ENCODE results near the gene RBM24. TPM values are rescaled to one million over a fixed set of nuclear protein-coding genes. Genes with fewer than 3 reads are reported as not detected.

Gene RBM24
- total RNA-seq, 1 experiment from 2014 or later = 3.3 TPM

GRCh38 chr6:17334265-17334664 lies 53.1 kb downstream of the RBM24 start:
- TF ChIP-seq YY1 (IDR thresholded peaks at IDR 0.05; ENCODE audit: extremely low read depth, insufficient replicate concordance, low read depth, low read length) = no peak
- TF ChIP-seq MAX (IDR thresholded peaks at IDR 0.05) = no peak
- TF ChIP-seq EGR1 (IDR thresholded peaks at IDR 0.05; ENCODE audit: low read depth) = peak; percentile 28; the same call in 1 of the 2 replicates
- H3K4me3 ChIP-seq (replicated peaks in 1 of 2; ENCODE audit: low read depth in 1 of 2, low read length in 2 of 2) = no peak overlapping the region
- no peaks in the 10 kb centered on the region for H3K9me2 ChIP-seq (ENCODE audit: insufficient read depth)
- no peak overlapping the region for H3K9ac ChIP-seq (ENCODE audit: low read length)
- no peak overlapping the region for H3K27ac ChIP-seq (ENCODE audit: low read depth, low read length)
- ATAC-seq = no peak; the same call in 1 of the 2 replicates
- H3K36me3 ChIP-seq (ENCODE audit: control insufficient read depth in 1 of 2, insufficient read depth in 2 of 2, low read length in 2 of 2) = no peaks in the 10 kb centered on the region
- peak overlapping the region; percentile 3; the same call in 1 of the 2 replicates for H3K4me2 ChIP-seq (ENCODE audit: low read length)
- H2AFZ ChIP-seq (ENCODE audit: low read depth, low read length, poor library complexity, severe bottlenecking) = peak overlapping the region; percentile 81
- ChIA-PET POLR2A (no interaction called here), RAD21 (ENCODE audit: low non-redundant PET in 1 of 2, low total read pairs in 2 of 2, uncharacterized antibody in 2 of 2, unreplicated experiment in 2 of 2) (no interaction called here), CTCF (interaction anchor here (1.3 kb wide), 1 partner anchor 250 kb away, joined by 3 read pairs; no protein-coding TSS in a partner anchor)
- peaks cover 7 to 10% of the 10 kb centered on the region in 2 experiments for H3K4me1 ChIP-seq (ENCODE audit: control insufficient read depth in 1 of 2, insufficient read depth in 2 of 2, low read length in 2 of 2)
- no peaks in the 10 kb centered on the region for H4K20me1 ChIP-seq (ENCODE audit: insufficient read depth)
- BruUV-seq (replicated peaks) = no TSS peak
- DNase-seq (ENCODE audit: low read depth, low spot score) = no peak
- H3K27me3 ChIP-seq (ENCODE audit: insufficient read depth, low read length) = no peaks in the 10 kb centered on the region
- peaks cover 5% of the 10 kb centered on the region in 2 experiments; a peak in 2 of 4 replicates for H3K9me3 ChIP-seq (ENCODE audit: control insufficient read depth in 1 of 2, insufficient read depth in 1 of 2, low read depth in 1 of 2, low read length in 2 of 2)
- intact Hi-C loops (cut with micrococcal nuclease) = no loop called here
- H3K79me2 ChIP-seq (ENCODE audit: insufficient read depth, low read length) = no peaks in the 10 kb centered on the region

GRCh38 chr6:17336425-17336824 lies 55.3 kb downstream of the RBM24 start:
- Histone ChIP-seq H3K4me1 (ENCODE audit: control insufficient read depth in 1 of 2, insufficient read depth in 2 of 2, low read length in 2 of 2) (peaks cover 7 to 10% of the 10 kb centered on the region in 2 experiments), H3K79me2 (ENCODE audit: insufficient read depth, low read length) (no peaks in the 10 kb centered on the region), H4K20me1 (ENCODE audit: insufficient read depth) (no peaks in the 10 kb centered on the region), H3K4me3 (replicated peaks in 1 of 2; ENCODE audit: low read depth in 1 of 2, low read length in 2 of 2) (no peak overlapping the region), H3K4me2 (ENCODE audit: low read length) (no peak overlapping the region), H3K9me2 (ENCODE audit: insufficient read depth) (no peaks in the 10 kb centered on the region), H3K27me3 (ENCODE audit: insufficient read depth, low read length) (no peaks in the 10 kb centered on the region), H2AFZ (ENCODE audit: low read depth, low read length, poor library complexity, severe bottlenecking) (no peak overlapping the region), H3K9ac (ENCODE audit: low read length) (no peak overlapping the region), H3K36me3 (ENCODE audit: control insufficient read depth in 1 of 2, insufficient read depth in 2 of 2, low read length in 2 of 2) (no peaks in the 10 kb centered on the region), H3K27ac (ENCODE audit: low read depth, low read length) (no peak overlapping the region), H3K9me3 (ENCODE audit: control insufficient read depth in 1 of 2, insufficient read depth in 1 of 2, low read depth in 1 of 2, low read length in 2 of 2) (peaks cover under 1% of the 10 kb centered on the region in 2 experiments; a peak in 2 of 4 replicates)
- intact Hi-C loops (cut with micrococcal nuclease) = no loop called here
- ATAC-seq (no peak), DNase-seq (ENCODE audit: low read depth, low spot score) (no peak)
- POLR2A ChIA-PET = no interaction called here
- CTCF ChIA-PET = no interaction called here
- RAD21 ChIA-PET (ENCODE audit: low non-redundant PET in 1 of 2, low total read pairs in 2 of 2, uncharacterized antibody in 2 of 2, unreplicated experiment in 2 of 2) = no interaction called here
- BruUV-seq (replicated peaks) = no TSS peak
- TF ChIP-seq, protein P1, sequence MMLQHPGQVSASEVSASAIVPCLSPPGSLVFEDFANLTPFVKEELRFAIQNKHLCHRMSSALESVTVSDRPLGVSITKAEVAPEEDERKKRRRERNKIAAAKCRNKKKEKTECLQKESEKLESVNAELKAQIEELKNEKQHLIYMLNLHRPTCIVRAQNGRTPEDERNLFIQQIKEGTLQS (IDR thresholded peaks at IDR 0.05) = no peak
- TF ChIP-seq EGR1 (IDR thresholded peaks at IDR 0.05; ENCODE audit: low read depth) = no peak
- no peak for TF ChIP-seq EZH2phosphoT487 (IDR thresholded peaks at IDR 0.05; ENCODE audit: borderline replicate concordance)
- no peak for TF ChIP-seq ZNF274 (IDR thresholded peaks at IDR 0.05; ENCODE audit: low read depth, low read length)
- TF ChIP-seq ELF1 (IDR thresholded peaks at IDR 0.05; ENCODE audit: borderline replicate concordance, low read depth) = no peak
- TF ChIP-seq, protein P2, sequence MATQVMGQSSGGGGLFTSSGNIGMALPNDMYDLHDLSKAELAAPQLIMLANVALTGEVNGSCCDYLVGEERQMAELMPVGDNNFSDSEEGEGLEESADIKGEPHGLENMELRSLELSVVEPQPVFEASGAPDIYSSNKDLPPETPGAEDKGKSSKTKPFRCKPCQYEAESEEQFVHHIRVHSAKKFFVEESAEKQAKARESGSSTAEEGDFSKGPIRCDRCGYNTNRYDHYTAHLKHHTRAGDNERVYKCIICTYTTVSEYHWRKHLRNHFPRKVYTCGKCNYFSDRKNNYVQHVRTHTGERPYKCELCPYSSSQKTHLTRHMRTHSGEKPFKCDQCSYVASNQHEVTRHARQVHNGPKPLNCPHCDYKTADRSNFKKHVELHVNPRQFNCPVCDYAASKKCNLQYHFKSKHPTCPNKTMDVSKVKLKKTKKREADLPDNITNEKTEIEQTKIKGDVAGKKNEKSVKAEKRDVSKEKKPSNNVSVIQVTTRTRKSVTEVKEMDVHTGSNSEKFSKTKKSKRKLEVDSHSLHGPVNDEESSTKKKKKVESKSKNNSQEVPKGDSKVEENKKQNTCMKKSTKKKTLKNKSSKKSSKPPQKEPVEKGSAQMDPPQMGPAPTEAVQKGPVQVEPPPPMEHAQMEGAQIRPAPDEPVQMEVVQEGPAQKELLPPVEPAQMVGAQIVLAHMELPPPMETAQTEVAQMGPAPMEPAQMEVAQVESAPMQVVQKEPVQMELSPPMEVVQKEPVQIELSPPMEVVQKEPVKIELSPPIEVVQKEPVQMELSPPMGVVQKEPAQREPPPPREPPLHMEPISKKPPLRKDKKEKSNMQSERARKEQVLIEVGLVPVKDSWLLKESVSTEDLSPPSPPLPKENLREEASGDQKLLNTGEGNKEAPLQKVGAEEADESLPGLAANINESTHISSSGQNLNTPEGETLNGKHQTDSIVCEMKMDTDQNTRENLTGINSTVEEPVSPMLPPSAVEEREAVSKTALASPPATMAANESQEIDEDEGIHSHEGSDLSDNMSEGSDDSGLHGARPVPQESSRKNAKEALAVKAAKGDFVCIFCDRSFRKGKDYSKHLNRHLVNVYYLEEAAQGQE (IDR thresholded peaks at IDR 0.05; ENCODE audit: low read depth) = no peak
- TF ChIP-seq, protein P3, sequence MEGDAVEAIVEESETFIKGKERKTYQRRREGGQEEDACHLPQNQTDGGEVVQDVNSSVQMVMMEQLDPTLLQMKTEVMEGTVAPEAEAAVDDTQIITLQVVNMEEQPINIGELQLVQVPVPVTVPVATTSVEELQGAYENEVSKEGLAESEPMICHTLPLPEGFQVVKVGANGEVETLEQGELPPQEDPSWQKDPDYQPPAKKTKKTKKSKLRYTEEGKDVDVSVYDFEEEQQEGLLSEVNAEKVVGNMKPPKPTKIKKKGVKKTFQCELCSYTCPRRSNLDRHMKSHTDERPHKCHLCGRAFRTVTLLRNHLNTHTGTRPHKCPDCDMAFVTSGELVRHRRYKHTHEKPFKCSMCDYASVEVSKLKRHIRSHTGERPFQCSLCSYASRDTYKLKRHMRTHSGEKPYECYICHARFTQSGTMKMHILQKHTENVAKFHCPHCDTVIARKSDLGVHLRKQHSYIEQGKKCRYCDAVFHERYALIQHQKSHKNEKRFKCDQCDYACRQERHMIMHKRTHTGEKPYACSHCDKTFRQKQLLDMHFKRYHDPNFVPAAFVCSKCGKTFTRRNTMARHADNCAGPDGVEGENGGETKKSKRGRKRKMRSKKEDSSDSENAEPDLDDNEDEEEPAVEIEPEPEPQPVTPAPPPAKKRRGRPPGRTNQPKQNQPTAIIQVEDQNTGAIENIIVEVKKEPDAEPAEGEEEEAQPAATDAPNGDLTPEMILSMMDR (IDR thresholded peaks at IDR 0.05 in 2 of 3, conservative IDR thresholded peaks at IDR 0.05 in 1 of 3; ENCODE audit: borderline replicate concordance in 1 of 3, insufficient read depth in 1 of 3, low read depth in 2 of 3, low read length in 2 of 3) = no peak
- no peak for TF ChIP-seq ZFX (IDR thresholded peaks at IDR 0.05)
- TF ChIP-seq, protein P4, sequence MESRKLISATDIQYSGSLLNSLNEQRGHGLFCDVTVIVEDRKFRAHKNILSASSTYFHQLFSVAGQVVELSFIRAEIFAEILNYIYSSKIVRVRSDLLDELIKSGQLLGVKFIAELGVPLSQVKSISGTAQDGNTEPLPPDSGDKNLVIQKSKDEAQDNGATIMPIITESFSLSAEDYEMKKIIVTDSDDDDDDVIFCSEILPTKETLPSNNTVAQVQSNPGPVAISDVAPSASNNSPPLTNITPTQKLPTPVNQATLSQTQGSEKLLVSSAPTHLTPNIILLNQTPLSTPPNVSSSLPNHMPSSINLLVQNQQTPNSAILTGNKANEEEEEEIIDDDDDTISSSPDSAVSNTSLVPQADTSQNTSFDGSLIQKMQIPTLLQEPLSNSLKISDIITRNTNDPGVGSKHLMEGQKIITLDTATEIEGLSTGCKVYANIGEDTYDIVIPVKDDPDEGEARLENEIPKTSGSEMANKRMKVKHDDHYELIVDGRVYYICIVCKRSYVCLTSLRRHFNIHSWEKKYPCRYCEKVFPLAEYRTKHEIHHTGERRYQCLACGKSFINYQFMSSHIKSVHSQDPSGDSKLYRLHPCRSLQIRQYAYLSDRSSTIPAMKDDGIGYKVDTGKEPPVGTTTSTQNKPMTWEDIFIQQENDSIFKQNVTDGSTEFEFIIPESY (IDR thresholded peaks at IDR 0.05; ENCODE audit: extremely low read depth, insufficient replicate concordance, low read length) = no peak

Data from HCT116 (cell line).